Naive B cell (primary cell): ENCODE data around the gene SAG. TPM values are rescaled to one million over a fixed set of nuclear protein-coding genes. Genes with fewer than 3 reads are reported as not detected.
A peak's percentile ranks its signal among the peaks of the same experiment; 100 is the strongest.

Experiments
- ATAC-seq, 2 donors: fragments of 150-1000 bp; cut with Tn5 transposase; 2 replicates each; pipeline ENCODE4 v1.10.0; 2021; ENCODE audit warnings: low read depth in 2 of 2, mild to moderate bottlenecking in 2 of 2, moderate library complexity in 2 of 2
- DNase-seq: peaks from one replicate; pipeline ENCODE4 v3.0.0; 2022
- H3K27ac Mint-ChIP-seq, 6 donors: one replicate each; pipeline ENCODE4 v1.8.0; 2020 to 2022; ENCODE audit warnings: mild to moderate bottlenecking in 6 of 6, mixed read lengths in 6 of 6, moderate library complexity in 5 of 6, inconsistent platforms in 2 of 6
- H3K27me3 Mint-ChIP-seq, 3 donors: one replicate each; pipeline ENCODE4 v1.8.0; 2021 to 2022; ENCODE audit warnings: mixed read lengths in 3 of 3, mild to moderate bottlenecking in 1 of 3
- H3K36me3 Mint-ChIP-seq, 2 donors: one replicate each; pipeline ENCODE4 v1.8.0; 2020 to 2022; ENCODE audit warnings: mixed read lengths in 2 of 2, inconsistent platforms in 1 of 2, mild to moderate bottlenecking in 1 of 2
- H3K4me1 Mint-ChIP-seq, 3 donors: one replicate each; pipeline ENCODE4 v1.8.0; 2020 to 2022; ENCODE audit warnings: mixed read lengths in 3 of 3, inconsistent platforms in 1 of 3, mild to moderate bottlenecking in 1 of 3, moderate library complexity in 1 of 3
- H3K4me3 Mint-ChIP-seq, 8 donors: one replicate each; pipeline ENCODE4 v1.8.0; 2020 to 2022; ENCODE audit warnings: mild to moderate bottlenecking in 8 of 8, mixed read lengths in 8 of 8, moderate library complexity in 8 of 8, inconsistent platforms in 2 of 8
- H3K9me3 Mint-ChIP-seq, 7 donors: one replicate each; pipeline ENCODE4 v1.8.0; 2020 to 2022; ENCODE audit warnings: mixed read lengths in 7 of 7, mild to moderate bottlenecking in 5 of 7, inconsistent platforms in 2 of 7, moderate library complexity in 1 of 7
- polyA plus RNA-seq, 6 donors: library from polyadenylated mRNA; unstranded; fragments of 300-500 nt; fragmentation: Illumina TruSeq; gene quantifications; one replicate each; pipeline ENCODE4 v1.2.3, GENCODE V29; 2021; ENCODE audit warnings: low read depth in 6 of 6

SAG gene
- polyA plus RNA-seq, 6 donors from 2014 or later = not detected

DNA sequence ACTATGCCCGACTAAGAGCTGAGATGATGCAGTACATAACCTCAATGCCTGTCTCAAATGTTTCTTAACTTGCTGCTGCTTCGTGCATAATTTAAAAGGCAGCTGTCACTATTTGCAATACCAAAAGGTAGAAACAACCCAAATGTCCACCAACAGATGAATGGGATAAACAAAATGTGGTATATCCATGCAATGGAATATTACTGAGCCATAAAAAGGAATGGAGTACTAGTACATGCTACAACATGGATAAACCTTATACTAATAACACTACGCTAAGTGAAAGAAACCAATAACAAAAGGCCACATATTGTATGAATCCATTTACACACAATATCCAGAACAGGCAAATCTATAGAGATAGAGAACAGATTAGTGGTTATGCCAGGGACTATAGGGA is 33.7 kb downstream of the SAG start:
- H3K27me3 Mint-ChIP-seq = no peaks in the 10 kb centered on the region

DNA sequence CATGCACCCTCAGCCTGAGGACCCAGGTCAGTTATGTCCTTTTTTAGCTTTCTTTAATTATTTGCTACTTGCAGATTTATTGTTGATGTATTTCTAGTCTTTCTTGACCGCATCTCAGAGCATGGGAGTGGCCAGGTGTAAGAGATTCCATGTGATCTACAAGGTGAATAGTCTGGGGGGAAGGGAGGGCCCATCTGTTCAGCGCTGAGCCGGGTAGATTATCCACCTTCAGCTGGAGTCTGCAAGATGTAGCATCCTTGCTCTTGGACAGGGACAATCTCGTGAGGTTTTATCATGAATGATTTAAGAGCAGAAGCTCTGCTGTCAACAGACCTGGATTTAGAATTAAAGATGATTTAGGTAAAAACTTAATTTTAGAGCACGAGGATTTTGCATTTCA is 34.7 kb downstream of the SAG start:
- Mint-ChIP-seq H3K9me3 (no peaks in the 10 kb centered on the region), H3K27ac (peak overlapping the region in 4 of 6 donors; percentile 7 to 69 (median 38)), H3K27me3 (no peaks in the 10 kb centered on the region), H3K4me3 (peak overlapping the region in 1 of 8 donors; percentile 71), H3K36me3 (no peaks in the 10 kb centered on the region), H3K4me1 (peaks cover 38 to 78% (median 61%) of the 10 kb centered on the region in 3 donors)
- ATAC-seq (no peak), DNase-seq (no peak)

More for the DNA sequence above, 33.7 kb downstream of the SAG start:
- H3K36me3 Mint-ChIP-seq = no peaks in the 10 kb centered on the region
- peak overlapping the region in 1 of 8 donors; percentile 15 for H3K4me3 Mint-ChIP-seq
- no peak for ATAC-seq
- H3K4me1 Mint-ChIP-seq = peaks cover 32 to 71% (median 56%) of the 10 kb centered on the region in 3 donors
- DNase-seq = no peak
- H3K27ac Mint-ChIP-seq = peak overlapping the region in 1 of 6 donors; percentile 1
- H3K9me3 Mint-ChIP-seq = no peaks in the 10 kb centered on the region

DNA sequence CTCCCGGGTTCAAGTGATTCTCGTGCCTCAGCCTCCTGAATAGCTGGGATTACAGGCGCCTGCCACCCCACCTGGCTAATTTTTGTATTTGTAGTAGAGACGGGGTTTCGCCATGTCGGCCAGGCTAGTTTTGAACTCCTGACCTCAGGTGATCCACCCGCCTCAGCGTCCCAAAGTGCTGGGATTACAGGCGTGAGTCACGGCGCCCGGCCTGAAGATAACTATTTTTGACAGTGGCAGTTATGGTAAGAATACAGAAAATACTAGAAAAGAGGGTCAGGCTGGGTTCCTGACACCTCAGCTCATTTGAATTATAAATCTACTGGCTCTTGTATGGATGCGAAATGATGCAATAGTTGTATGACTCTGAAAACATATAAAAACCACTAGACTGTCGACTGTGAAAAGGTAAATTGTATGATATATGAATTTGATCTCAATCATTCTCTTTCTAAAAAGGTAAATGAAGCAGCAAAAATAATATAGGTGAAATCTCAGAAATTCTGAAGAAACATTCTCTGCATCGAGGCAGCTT is 35.6 kb downstream of the SAG start:
- no peaks in the 10 kb centered on the region for H3K9me3 Mint-ChIP-seq
- DNase-seq (no peak), ATAC-seq (no peak)
- no peak overlapping the region for H3K4me3 Mint-ChIP-seq
- no peaks in the 10 kb centered on the region for H3K36me3 Mint-ChIP-seq
- no peaks in the 10 kb centered on the region for H3K27me3 Mint-ChIP-seq
- peak overlapping the region in 1 of 6 donors; percentile 17 for H3K27ac Mint-ChIP-seq
- peaks cover 38 to 78% (median 61%) of the 10 kb centered on the region in 3 donors for H3K4me1 Mint-ChIP-seq

DNA sequence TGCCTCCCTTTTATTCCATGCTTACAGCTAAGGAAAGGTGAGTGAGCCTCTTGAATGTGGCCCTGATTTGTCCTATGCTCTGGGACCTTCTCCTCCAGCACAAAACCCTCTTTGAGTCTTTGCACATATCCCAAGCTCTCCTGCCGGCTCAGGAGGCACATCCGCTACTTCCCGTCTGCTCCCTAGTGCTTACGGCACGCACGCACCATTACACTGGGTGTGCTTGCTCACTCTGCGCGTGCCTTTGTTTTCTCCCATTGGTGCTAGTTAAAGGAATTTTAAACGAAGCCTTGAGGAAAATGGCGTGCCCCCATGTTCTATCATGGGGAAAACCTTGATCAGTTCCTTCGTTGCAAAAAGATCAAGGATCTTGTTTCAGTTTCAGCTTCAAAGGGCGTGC is 38.8 kb downstream of the SAG start:
- no peak for ATAC-seq
- DNase-seq = no peak
- Mint-ChIP-seq H3K4me3 (peak overlapping the region in 1 of 8 donors; percentile 35), H3K9me3 (no peaks in the 10 kb centered on the region), H3K4me1 (peaks cover 53 to 84% (median 68%) of the 10 kb centered on the region in 3 donors), H3K27ac (peak overlapping the region in 4 of 6 donors; percentile 1 to 96 (median 71)), H3K27me3 (no peaks in the 10 kb centered on the region), H3K36me3 (no peaks in the 10 kb centered on the region)

DNA sequence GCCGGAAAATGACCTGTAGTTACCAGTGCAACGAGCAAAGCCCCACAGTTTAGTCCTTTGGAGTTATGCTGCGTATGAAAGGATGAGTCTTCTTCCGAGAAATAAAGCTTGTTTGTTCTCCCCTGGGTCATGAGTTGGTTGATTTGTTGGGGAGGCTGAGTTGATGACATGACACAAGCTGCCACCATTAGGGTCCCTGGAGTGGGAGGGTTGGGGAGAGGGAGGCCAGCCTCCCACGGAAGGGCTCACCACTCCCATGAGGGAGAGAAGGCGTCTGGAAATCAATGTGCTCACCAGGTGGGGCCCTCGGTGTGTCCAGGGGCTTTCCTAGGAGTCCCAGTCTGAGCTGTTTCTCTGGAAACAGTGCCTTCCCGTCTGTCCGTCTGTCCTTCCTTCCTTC is 39.3 kb downstream of the SAG start:
- H3K4me3 Mint-ChIP-seq = peak overlapping the region in 1 of 8 donors; percentile 53
- no peak for ATAC-seq
- H3K36me3 Mint-ChIP-seq = no peaks in the 10 kb centered on the region
- H3K4me1 Mint-ChIP-seq = peaks cover 54 to 86% (median 69%) of the 10 kb centered on the region in 3 donors
- H3K27ac Mint-ChIP-seq = peak overlapping the region in 3 of 6 donors; percentile 34 to 96 (median 83)
- no peaks in the 10 kb centered on the region for H3K27me3 Mint-ChIP-seq
- no peak for DNase-seq
- no peaks in the 10 kb centered on the region for H3K9me3 Mint-ChIP-seq

DNA sequence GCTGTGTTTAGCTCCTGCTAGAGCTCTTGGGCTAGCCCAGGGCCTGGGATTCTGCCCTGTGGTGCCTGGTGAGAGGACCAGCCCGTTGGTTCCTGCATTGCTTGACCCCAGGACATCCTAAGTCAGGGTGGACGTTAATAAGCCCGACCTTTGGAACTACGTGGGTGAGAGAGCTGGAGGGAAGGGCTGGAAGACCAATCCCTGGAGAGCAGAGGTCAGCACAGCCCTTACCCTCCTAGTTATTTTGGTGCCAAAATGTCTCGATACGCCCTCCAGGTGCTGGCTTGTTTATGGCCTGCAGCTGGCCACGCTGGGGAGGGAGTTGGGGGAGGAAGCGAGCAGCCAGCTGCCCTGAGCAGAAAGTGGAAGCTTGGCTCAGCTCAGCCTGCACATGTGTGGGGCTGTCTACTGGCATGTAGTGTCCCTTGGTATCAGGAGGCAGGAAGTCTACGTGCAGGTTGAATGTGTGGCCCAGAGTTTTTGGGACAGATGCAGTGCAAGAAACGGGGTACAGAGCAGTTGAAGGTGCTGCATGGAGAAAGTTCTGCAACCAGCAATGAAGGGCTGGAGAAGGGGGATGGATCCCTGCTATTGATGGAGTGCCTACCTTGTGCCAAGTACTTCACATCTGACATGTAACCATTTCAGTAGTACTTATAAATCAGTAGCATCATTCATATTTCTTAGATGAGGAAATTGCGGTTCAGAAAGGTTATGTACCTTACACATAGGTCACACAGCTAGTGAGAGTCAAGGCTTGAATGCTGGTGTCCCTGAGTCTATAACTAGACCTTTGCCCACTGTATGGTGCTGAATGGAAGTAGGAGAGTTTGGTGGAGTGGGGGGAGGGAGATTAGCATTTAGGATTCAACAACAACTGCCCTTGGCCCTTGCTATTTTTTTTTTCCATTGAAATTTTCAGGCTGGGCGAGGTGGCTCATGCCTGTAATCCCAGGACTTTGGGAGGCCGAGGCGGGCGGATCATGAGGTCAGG is 41.7 kb downstream of the SAG start:
- Mint-ChIP-seq H3K36me3 (peaks cover 0 to 5% of the 10 kb centered on the region in 2 donors), H3K4me1 (peaks cover 69 to 91% (median 85%) of the 10 kb centered on the region in 3 donors), H3K9me3 (peaks cover 0 to 2% (median 0%) of the 10 kb centered on the region in 7 donors), H3K27me3 (no peaks in the 10 kb centered on the region), H3K27ac (peak overlapping the region; percentile 68 to 96 (median 88)), H3K4me3 (peak overlapping the region; percentile 68 to 92 (median 81))
- ATAC-seq (peak; percentile 56 to 58), DNase-seq (peak; percentile 73)

DNA sequence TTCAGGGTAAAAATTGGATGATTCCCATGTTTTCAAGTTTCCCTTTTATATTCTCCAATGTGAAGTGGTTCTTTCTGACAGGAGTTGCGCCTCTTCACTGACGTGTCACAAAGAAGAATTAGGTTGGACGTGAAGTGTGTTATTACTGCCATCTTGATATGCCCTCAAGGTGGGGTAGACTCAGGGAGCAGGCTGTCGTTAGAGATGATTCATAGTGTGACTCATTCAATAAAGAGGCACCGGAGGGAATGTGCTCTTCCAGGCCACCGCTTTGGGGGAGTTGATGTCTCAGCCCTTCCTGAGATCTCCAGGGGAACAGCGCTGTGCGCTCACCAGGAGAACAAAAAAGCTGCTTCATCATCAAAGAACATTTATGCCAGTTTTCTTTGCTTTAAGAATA is 43.1 kb downstream of the SAG start:
- Mint-ChIP-seq H3K4me3 (peak overlapping the region in 7 of 8 donors; percentile 35 to 90 (median 65)), H3K36me3 (peaks cover 0 to 5% of the 10 kb centered on the region in 2 donors), H3K27me3 (no peaks in the 10 kb centered on the region), H3K27ac (peak overlapping the region; percentile 33 to 99 (median 88)), H3K4me1 (peaks cover 71 to 85% (median 82%) of the 10 kb centered on the region in 3 donors), H3K9me3 (peaks cover 0 to 2% (median 0%) of the 10 kb centered on the region in 7 donors)
- DNase-seq = no peak
- no peak for ATAC-seq

DNA sequence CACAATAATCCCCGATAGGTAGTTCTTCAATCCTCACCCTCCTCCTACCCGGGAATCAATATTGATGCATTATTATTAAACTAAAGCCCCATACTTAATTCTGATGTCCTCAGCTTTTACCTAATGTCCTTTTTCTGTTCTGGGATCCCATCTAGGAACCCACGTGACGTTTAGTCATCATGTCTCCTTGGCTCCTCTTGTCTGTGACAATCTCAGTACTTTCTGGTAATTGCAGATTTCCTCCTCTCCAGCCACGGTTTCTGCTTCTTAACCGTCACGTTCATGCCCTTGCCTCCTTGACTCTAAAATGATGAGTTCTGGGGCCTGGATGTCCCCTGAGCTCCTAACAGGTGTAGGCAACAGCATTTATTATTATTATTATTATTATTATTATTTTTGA is 43.8 kb downstream of the SAG start:
- Mint-ChIP-seq H3K4me3 (peak overlapping the region in 7 of 8 donors; percentile 57 to 100 (median 70)), H3K27ac (peak overlapping the region; percentile 30 to 99 (median 90)), H3K36me3 (peaks cover 0 to 5% of the 10 kb centered on the region in 2 donors), H3K27me3 (no peaks in the 10 kb centered on the region), H3K4me1 (peaks cover 75 to 89% (median 86%) of the 10 kb centered on the region in 3 donors), H3K9me3 (peaks cover 0 to 2% (median 0%) of the 10 kb centered on the region in 7 donors)
- ATAC-seq = no peak
- no peak for DNase-seq

DNA sequence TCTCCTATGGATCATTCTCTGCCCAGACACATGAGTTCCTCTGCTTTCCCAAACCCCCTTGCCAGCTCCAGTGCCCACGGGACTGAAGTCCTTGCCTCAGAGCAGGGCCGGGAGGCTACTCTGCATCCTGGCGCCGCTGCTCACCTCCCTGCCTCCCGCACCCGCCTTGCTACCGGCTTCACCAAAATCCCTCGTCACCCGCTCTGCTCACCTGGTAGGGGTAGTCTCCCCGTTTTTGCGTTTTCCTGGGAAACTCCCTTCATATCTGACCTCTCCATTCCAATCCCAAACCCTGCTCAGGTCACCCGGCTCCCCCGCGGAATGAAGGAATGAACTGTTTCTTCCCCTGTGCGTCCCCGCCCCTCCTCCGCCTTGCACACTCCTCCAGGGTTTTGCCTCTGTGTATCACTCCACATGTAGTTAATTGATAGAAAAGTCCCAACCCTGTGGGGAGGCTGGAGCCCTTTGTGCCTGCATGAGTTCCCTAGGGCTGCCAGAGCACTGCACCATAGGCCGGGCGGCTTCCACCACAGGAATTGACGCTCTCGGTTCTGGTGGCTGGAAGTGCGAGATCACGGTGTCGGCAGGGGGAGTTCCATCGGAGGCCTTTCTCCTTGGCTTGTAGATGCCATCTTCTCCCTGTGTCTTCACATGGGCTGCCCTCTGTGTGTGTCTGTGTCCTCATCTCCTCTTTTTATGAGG is 44.7 kb downstream of the SAG start:
- peak overlapping the region; percentile 77 to 100 (median 98) for H3K27ac Mint-ChIP-seq
- peaks cover 79 to 89% (median 87%) of the 10 kb centered on the region in 3 donors for H3K4me1 Mint-ChIP-seq
- peaks cover 0 to 5% of the 10 kb centered on the region in 2 donors for H3K36me3 Mint-ChIP-seq
- H3K4me3 Mint-ChIP-seq = peak overlapping the region; percentile 90 to 100 (median 98)
- ATAC-seq (no peak), DNase-seq (no peak)
- H3K27me3 Mint-ChIP-seq = no peaks in the 10 kb centered on the region
- H3K9me3 Mint-ChIP-seq = peaks cover 0 to 2% (median 0%) of the 10 kb centered on the region in 7 donors

DNA sequence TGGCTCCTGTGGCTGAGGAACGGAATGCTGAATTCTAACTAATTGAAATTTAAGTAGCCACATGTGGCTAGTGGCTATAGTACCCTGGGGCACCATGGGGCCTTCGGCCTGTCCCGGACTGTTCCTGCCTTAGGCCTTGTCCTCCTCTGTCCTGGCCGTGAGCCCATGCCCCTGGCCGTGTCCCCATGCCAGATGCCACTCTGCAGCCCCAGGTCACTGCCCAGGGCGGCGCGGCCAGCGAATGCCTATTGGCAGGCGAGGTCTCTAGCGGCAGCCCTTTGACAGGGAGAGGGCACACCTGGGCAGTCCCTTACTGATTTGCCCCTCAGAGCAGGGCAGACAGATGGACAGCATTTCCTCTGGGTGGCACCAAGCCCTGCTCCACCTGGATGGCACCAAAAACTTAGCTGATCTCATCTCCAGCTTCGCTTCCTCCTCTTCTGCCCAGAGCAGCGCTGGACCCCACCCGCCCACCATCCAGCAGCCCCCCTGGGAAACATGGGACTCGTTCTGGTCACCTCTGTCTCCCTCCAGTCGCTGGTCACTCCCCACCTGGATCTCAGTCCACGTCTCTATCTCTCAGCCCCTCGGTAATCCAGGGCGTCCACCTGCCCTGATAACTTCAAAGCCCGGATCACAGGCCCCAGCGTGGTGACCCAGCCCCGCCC is 45.6 kb downstream of the SAG start:
- Mint-ChIP-seq H3K4me3 (peak overlapping the region; percentile 90 to 100 (median 98)), H3K27me3 (no peaks in the 10 kb centered on the region), H3K4me1 (peaks cover 71 to 88% (median 86%) of the 10 kb centered on the region in 3 donors), H3K27ac (peak overlapping the region; percentile 96 to 100 (median 99)), H3K9me3 (peaks cover 0 to 2% (median 0%) of the 10 kb centered on the region in 7 donors), H3K36me3 (peaks cover 0 to 5% of the 10 kb centered on the region in 2 donors)
- ATAC-seq (no peak), DNase-seq (peak; percentile 27)

DNA sequence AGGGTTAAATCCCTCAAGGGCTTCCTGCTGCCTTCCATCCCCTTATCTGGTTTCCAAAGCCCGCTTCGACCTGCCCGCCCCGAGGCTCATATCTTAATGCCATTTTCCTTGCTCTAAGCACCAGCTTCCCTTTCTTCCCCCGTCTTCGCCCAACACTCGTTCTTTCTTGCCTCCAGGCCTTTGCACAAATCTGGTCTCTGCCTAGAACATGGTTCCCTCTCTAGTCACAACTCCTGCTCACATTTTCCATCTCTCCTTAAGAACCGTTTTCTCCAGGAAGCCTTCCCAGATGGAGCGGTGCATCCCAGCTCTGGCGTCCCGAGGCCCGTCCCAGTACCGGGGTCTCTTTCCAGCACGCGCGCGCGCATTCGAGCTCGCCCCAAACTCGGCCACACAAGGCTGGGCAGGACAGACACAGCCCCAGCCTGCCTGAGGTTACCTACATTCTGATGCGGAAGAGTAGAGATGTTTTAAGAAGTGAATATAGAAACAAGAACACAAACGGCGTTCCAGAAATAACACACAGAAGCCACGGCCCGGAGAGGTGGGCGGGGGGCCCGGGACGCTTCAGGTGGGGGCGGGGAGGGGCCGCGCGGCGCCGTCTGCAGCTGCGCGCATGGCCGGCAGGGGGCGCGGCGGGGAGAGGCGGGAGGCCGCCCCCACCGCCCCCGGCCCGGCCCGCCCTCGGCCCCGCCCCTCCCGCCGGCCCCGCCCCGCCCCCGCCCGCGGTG is 46.3 kb downstream of the SAG start, which contains the start of gene DGKD:
DGKD (plus strand) TSS at position 726 of the 731 bp plus-strand sequence. CDS start 25 bp downstream, outside the sequence.
- Mint-ChIP-seq H3K27ac (peak within 1 kb of the TSS; percentile 96 to 100 (median 99)), H3K27me3 (no peaks in the 10 kb centered on the region), H3K36me3 (peaks cover 0 to 5% of the 10 kb centered on the region in 2 donors), H3K4me1 (peaks cover 71 to 88% (median 86%) of the 10 kb centered on the region in 3 donors), H3K4me3 (peak within 1 kb of the TSS; percentile 94 to 100 (median 98)), H3K9me3 (peaks cover 0 to 2% (median 0%) of the 10 kb centered on the region in 7 donors)
- ATAC-seq (peak; percentile 80 to 81), DNase-seq (peak; percentile 87)

DNA sequence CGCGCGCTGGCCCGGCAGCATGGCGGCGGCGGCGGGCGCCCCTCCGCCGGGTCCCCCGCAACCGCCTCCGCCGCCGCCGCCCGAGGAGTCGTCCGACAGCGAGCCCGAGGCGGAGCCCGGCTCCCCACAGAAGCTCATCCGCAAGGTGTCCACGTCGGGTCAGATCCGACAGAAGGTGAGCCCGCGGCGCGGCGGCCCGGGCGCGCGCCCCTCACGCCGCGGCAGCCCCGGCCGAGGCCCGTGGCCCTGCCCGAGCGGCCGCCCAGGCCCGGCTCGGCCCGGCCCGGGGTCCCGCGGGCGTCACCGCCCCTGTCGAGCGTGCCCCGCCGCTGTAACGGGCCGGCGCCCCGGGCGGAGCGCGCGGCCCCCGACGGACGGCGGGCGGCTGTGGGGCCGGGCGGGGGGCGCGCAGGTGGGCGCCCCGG is 46.9 kb downstream of the SAG start:
- H3K27ac Mint-ChIP-seq = peak overlapping the region in 1 of 6 donors; percentile 96
- H3K4me3 Mint-ChIP-seq = peak overlapping the region in 4 of 8 donors; percentile 33 to 92 (median 68)
- ATAC-seq (peak; percentile 3 to 9), DNase-seq (no peak)
- H3K9me3 Mint-ChIP-seq = peaks cover 0 to 2% (median 0%) of the 10 kb centered on the region in 7 donors
- H3K27me3 Mint-ChIP-seq = no peaks in the 10 kb centered on the region
- H3K36me3 Mint-ChIP-seq = peaks cover 0 to 5% of the 10 kb centered on the region in 2 donors
- H3K4me1 Mint-ChIP-seq = peaks cover 71 to 88% (median 86%) of the 10 kb centered on the region in 3 donors
